Uterine smooth muscle cell (primary cell): Measurements from ENCODE around the gene VIPR2. TPM values are rescaled to one million over a fixed set of nuclear protein-coding genes. Genes with fewer than 3 reads are reported as not detected.

Experiments
- total RNA-seq: library from RNA; depleted of rRNA; stranded (reverse); fragments of >200 nt; gene quantifications from 2 replicates; pipeline ENCODE4 v1.2.3, GENCODE V29; 2014

Gene VIPR2
- not detected in 2 replicates for total RNA-seq

GRCh38 chr7:159144758-159145489 is at the start of gene VIPR2:
Gene VIPR2 (minus strand): TSS chr7:159144867. CDS start chr7:159144771, 96 bp downstream.

